ENCODE measurements around the gene PRDM7.
"Not testable (repeated sequence)": the region's sequence is repeated elsewhere in the genome, so short reads cannot be mapped to it uniquely, and the experiment has no call there.

GRCh38 chr16:90056521-90056920, 20.6 kb downstream of the PRDM7 start:
- TF ChIP-seq POLR2AphosphoS5, CTCF, EP300, POLR2A (IDR thresholded peaks at IDR 0.05): not testable (repeated sequence)

Measured in gastroesophageal sphincter (tissue), 3 donors.